SHP77 (cell line): ENCODE measurements around the gene MORN4.
A peak's percentile ranks its signal among the peaks of the same experiment; 100 is the strongest.
"Not testable (repeated sequence)": the region's sequence is repeated elsewhere in the genome, so short reads cannot be mapped to it uniquely, and the experiment has no call there.

Experiments used
- DNase-seq, 2 experiments: peaks; one replicate each; lab custom pipeline; 2025; lab: John Stamatoyannopoulos, UW

Gene MORN4

DNA sequence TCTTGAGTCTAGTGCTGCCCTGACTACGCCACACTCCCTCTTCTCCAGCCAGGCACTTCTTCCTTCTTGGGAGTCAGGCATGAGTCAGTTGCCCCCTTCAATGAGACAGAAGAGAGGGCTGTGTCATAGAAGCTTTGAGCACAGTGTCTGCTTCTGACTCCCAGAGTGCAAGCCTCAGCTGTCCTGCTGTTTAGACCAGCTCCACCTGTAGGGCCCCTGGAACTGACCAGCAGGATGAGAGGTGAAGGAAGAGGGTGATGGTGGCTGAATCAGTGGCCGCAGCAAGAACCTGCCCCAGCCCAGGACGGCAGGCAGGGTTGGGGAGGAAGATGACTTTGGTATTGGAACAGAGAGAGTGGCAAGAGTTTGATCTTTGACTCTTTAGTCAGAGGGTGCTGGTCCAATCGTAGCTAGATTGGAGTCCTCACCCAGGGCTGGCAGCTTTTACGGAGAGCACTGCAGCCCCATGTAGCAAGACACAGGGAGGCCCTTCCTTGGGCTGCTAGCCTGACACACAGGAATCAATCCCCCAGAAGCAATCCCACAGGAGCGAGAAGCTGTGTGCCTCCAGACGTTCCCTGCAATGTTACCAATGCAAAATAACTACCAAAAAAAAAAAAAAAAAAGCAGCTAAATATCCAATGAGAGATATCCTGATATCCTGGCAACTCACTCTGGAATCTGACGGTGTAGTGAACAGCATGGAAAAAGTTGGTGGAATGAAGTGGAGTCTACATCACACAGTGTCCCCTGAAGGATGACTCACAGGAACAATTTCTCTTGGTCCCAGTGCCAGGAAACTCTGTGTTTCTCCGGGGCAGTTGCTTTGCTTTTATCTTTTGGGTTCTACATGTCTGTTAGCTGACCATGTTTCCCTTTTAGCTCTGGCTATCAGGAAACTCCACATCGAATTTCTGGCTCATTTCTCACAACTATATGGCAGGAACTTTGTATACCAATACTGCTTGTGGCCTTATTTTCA is 36.9 kb downstream of the MORN4 start:
- no peak for DNase-seq

DNA sequence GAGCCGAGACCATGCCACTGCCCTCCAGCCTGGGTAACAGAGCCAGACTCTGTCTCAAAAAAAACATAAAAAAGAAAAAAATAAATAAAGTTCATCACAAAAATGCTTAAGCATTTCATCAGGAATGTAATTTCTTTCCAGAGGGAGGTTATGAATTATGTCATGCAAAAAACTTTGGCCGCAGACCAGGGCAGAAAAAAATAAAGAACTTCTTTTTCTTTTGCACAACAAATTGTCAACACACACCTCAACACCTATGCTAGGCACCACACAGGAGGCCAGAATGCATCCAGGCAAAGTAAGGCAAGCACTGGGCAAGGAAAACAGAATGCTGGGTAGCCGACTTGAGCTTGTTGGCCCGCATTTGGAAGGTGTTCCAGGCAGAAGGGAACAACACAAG is 39.9 kb downstream of the MORN4 start:
- DNase-seq: no peak

DNA sequence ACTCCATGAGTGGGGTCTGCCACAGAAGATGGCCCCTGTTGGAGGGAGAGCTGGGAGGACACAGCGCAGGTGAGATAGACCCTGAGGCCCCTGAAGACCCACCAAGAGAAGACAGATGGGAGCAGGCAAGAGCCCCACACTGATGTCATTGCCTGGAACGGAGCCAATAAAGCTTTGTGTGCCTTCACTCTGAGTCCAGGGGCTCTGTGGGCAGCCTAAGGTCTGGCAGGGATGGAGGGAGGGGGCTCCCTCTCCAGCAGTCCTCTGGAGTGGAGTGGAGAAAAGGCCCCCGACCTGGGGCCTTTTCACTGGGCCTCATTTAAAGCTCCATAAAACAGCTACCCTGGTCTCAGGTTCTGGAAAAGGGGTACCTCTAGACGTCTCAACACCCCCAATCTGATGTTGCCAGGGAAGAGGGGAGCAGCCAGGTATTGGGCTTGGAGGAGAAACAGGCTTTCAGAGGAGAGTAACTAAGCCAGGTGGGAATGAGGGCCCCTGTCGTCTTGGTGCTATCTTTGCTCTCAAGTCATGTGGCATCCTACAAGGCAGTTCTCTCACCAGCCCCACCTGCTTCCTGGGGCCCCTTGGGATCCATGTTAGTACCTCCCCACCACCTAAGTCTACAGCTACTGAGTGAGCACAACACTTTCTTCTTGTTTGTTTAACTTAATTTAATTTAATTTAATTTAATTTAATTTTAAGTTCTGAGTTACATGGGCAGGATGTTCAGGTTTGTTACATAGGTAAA is 42.4 kb downstream of the MORN4 start:
- peak; percentile 2 for DNase-seq

DNA sequence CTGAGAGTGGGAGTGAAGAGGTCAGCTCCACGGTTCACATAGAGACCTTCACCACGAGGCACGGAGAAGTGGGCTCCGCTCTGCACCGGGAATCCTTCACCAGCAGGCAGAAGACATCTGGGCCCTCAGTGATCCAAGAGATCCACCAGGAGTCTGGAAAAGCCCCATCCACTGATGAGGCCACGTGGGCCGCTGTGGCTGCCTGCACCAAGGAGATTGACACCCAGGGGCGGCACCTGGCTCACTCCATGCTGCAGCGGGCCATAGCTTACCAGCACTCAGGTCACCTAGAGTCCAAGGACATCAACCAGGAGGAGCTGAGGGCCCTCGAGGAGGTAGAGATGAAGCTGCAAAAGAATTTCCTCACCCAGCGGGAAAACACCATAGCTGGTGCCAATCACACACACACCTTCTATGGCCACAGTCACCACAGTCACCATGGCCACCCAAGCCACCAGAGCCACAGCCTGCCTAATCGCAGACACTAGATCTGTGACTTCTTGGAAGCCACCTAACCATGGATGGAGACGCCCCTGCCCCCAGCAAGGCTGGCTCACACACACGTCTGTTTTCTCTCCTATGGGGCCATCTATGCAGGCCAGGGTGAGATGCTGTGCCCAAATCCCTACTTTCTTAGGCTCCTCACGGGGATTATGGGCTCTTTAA is 43.1 kb downstream of the MORN4 start:
- no peak for DNase-seq

DNA sequence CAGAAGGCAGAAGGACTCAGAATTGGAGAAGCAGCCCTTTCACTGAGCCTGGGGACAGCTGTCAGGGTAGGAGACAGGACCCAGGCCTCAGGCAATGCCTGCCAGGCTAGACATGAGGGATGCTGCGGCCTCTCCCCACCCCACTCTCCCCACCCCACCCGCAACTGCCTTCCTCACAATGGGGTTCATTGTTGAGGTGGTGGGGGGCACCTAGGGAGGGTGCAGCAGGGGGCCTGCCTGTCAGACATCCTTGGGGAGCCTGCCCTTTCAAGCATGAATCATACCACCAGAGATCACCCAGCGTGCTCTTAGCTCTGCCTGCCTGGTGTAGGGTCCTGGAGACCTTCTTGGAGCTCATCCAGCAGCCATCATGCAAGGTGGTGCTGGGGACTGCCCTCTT is 43.8 kb downstream of the MORN4 start, which contains the start of gene C10orf62:
TSS of gene C10orf62 (plus strand) at position 243 of the 400 bp plus-strand sequence. CDS start 177 bp downstream, outside the sequence.
- DNase-seq: no peak

DNA sequence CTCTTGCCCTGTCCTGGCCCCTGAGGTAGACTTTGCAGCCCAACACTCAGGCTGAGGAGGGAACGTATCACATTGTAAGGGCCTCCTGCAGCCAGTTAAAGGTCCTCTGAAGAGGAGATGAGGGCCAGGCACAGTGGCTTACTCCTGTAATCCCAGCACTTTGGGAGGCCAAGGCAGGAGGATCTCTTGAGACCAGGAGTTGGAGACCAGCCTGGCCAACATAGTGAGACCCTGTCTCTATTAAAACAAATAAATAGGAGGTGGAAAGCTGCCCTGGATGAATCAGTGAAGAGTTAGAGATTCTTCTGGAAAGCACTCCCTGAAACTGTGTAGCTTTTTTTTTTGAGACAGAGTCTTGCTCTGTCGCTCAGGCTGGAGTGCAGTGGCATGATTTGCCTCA is 46.1 kb downstream of the MORN4 start:
- DNase-seq: no peak

DNA sequence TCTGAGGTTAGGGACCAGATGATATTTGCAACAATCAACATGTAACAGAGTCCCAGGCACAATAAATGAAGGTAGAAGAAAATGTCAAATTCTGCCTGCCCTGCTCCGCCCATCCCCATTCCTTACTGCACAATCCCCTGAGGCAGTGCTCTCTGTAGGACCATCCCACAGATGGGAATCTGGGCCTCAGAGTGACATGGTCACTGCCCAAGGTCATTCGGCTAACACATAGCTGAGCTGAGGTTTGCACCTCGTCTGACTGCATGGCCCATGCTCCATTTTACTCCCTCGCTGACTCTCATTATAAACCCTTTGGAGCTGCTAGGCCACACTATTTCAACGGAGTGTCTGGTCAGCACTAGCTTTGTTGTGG is 47.9 kb downstream of the MORN4 start:
- no peak for DNase-seq

DNA sequence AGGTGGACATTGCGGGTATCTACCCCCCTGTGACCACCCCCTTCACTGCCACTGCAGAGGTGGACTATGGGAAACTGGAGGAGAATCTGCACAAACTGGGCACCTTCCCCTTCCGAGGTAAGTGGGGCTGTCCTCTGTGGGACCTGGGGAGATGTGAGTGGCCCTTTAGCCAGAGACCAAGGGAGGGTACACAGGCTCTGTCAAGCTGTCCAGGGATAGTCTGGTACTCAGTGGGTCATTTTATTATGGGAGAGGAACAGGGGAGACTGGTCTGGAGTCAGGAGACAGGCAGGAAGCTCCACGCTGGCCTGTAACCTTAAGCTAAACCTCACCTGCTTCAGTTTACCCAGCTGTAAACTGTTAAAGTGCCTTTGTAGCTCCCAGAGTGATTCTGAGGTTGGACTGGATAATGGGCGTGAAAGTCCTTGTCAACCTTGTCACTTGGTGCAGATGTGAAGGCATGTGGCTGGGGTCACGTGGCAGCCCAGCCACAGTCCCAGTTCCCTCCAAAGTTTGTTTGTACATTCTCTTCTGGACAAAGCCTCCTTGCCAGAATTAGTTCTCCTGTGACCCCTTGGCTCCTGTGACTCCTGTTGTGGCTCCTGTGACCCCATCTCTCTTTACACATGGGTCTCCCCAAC is 48.4 kb downstream of the MORN4 start:
- DNase-seq: peak; percentile 8 to 13

DNA sequence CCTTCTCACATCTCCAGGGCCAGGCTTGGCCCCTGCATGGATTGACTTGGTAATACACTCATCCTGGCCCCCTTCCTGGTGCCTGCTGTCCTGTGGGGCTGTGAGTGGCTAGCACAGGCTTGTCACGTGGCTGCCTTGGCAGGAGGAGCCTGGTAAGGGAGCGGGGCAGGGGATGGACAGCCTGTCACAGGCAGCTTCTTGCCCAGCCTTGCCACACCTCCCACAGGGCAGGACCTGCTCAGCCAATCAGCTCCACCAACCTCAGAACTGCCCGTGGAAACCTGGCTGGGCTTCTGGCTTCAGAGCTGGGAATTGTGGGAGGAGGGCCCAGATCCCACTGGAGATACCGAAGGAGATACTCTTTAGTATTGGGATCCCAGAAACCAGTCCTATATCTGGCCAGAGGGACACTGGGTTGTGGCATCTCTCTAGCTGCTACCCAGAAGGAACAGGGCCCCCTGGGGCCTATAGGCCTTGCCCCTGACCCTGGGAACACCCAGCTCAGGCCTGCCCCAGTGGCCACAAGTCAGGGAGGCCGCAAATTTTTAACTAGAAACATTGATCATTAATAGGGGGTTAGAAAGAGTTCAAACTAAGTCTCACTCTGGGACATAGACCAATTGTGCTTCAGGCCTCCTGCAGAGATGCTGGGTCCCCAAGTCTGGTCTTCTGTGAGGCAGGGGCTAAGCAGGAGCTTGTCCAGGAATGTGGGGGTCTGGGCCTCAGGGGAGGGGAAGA is 49.1 kb downstream of the MORN4 start, which contains the start of gene HOGA1:
TSS of gene HOGA1 (plus strand) at position 330 of the 738 bp plus-strand sequence. CDS start at position 645, 315 bp downstream.
- DNase-seq: peak; percentile 79 to 89

DNA sequence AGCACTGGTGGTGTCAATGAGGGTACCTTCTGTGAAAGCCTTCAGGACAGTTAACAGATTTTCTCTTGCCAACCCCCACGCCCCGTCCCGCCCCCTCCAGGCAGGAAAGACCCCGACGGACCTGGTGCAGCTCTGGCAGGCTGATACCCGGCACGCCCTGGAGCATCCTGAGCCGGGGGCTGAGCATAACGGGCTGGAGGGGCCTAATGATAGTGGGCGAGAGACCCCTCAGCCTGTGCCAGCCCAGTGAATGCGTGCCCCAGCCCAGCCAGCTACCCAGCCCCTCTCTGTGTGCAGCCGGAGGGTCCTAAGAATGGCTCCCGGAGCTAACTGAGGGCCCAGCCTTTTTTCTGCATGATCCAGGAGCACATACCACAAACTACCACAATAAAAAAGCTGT is 49.8 kb downstream of the MORN4 start:
- no peak for DNase-seq

DNA sequence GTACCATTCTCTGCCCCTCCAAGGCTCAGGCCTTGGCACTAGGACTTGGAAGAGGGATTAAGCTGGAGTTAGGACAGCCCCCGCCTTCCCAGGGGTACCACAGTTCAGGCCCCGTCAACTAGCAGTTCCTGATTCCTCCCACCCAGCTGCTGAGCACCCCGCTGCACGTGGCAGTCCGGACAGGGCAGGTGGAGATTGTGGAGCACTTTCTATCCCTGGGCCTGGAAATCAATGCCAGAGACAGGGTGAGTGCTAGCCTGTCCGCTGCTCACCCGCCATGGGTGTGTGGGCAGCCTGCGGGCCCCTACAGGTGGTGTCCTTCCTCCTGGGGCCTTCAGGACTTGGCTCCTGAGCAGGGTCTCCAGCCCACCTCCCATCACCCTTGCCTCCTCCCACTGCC is 51.1 kb downstream of the MORN4 start:
- DNase-seq: no peak

DNA sequence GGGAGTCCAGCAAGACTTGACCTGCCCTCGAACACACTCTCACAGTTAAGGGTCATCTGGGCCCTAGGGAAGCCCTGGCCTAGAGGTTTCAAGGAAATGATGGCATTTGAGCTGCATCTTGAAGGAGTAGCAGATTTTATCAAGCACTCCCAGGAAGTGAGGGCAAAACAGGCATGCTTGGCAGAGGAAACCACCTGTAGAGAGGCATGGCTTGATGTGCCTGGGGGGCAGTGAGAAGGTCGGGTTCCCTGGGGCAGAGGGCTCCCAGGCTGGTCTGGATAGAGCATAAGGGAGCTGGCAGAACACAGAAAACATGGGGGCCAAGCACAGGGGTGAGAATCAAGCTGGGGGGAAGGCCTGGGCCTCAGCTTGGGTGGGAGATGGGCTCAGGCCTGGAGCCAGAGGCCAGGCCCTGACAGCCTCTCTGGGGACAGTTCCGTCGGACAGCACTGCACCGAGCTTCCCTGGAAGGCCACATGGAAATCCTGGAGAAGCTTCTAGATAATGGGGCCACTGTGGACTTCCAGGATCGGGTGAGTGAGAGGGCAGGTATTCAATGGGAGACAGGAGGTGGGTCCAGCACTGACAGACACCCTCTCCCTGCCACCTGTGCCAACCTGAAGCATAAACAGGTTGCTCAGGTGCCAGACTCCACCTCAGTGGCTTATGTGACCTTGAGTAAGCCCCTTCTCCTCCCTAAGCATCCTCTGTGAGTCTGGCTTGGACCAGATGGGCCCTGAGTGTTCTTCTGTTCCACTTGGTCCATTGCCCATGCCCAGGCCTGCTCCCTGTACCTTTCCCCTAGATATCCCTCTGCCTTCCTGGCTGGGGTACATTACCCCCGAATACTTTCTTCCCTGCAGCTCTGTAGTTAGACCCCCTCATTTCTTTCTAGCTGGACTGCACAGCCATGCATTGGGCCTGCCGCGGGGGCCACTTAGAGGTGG is 52.6 kb downstream of the MORN4 start:
- no peak for DNase-seq

DNA sequence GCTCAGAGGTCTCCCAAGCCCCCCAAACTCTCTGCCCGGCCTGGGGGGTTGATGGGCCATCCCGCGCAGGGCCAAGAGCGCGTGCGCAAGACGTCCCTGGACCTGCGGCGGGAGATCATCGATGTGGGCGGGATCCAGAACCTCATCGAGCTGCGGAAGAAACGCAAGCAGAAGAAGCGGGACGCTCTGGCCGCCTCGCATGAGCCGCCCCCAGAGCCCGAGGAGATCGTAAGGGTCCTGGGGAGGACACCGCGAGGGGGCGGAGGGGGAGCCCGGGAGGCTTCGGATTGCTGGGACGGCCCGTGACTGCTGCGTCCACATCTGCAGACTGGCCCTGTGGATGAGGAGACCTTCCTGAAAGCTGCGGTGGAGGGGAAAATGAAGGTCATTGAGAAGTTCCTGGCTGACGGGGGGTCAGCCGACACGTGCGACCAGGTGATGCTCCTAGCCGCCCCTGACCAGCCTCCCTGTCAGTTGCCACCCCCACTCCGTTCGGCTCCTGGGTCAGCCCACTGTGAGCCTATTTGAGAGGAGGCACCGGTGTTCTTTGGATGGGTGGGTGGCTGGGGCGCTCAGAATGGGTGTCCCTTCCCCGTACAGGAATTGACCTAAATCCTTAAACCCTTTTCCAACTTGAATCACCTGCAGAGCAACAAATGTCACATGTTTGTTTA is 55.0 kb downstream of the MORN4 start:
- no peak for DNase-seq

DNA sequence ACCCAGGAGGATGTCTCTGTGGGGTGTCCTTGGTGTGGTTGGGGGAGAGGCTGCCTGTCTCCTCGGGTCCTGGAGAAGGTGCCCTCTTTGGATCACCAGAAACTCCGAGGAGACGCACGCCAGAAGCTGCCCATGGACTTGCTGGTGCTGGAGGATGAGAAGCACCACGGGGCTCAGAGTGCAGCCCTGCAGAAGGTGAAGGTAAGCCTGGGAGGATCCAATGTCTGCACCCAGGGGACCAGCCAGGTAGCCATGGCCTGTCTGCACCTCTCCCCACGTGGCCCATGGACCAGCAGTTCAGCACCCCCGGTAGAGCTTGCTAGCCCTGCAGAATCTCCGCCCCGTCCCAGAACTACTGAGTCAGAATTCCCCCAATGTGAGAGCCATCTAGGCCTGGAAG is 55.6 kb downstream of the MORN4 start:
- DNase-seq: no peak

DNA sequence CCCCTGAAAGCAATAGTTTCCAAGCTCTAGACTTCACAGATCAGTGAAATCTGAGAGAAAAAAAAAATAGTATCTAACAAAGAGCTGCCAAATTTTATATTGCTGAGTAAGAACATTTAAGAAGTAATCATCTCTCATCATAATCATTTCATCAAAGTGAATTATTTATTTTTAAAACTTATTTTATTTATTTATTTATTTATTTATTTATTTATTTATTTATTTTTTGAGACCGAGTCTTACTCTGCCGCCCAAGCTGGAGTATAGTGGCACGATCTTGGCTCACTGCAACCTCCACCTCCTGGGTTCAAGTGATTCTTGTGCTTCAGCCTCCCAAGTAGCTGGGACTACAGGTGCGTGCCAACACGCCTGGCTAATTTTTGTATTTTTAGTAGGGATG is 56.8 kb downstream of the MORN4 start:
- not testable (repeated sequence) for DNase-seq

DNA sequence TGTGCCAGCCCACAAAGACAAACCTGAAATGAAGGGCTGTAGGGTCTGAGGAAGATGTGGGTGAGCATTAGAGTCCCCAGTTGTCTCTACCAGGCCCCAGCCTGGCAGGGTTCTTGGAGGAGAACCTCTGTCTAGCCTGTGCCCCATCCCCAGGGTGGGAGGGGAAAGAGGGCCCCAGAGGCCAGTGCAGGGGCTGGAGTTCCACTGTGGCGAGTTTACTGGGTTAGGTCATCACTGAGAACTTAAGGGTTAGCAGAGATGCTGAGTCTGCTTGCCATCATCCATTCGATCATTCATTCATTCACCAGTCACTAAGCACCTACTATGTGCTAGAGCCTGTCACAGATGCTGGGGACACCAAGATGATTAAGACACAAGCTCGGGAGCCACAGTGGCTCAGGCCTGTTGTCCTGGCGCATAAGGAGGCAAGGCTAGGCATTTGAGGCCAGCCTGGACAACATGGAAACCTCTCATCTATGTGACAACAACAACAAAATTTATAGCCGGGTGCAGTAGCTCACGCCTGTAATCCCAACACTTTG is 58.1 kb downstream of the MORN4 start:
- no peak for DNase-seq

DNA sequence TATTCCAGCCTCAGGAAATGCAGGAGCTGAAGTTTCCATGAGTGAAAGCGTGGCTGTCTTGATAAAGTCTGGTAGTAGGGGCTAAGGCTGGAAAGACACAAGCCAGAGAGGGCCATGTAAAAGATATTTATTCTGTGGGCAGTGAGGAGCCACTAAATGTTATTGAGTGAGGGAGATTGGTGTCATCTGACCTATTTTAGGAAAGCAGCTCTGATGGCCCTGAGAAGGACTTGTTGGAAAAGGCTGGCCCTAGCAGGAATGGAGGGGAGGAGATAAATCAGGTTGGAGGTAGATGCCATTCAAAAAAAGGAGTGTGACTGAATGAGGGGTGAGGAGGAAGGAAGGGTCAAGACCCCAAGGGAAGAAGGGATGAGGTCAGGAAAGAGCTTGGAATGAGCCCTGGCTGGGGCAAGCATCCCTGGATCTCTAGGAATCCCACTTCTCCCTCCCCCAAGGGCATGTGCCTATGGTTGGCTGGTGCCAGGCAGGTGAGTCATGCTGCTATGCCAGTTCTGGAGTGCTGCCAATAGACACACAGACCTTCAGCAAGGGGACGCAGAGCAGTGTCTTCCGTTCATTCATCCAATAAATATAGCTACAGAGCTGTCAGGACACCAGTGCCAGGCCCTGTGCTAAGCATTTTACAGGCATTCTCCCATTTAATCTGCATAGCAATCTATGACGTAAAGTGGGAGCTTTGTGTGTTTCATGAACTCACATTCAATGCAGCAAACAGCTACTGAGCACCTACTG is 58.8 kb downstream of the MORN4 start:
- DNase-seq: peak; percentile 84 to 90

DNA sequence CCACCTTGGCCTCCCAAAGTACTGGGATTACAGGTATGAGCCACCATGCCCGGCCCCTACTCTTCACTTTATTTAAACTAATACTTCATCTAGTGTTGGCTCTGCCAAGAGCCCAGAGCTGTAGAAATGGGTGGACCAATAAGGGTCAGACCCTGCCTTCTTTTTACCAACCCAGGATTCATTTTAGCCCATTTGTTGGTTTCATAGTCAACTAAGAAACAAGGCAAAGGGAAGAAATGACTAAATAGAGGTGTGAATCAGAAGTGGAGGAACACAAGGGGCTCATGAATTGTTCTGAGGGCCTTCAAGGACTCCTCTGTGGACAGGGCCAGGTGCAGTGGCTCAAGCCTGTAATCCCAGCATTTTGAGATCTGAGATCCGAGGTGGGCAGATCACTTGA is 59.6 kb downstream of the MORN4 start:
- DNase-seq: no peak
